GM19328 (cell line): Measurements from ENCODE around the gene SENP2.

ENCODE experiments used
- ATAC-seq: cut with Tn5 transposase; IDR thresholded peaks from one replicate; pipeline ENCODE4 v1.9.1; 2021; ENCODE audit warnings: mild to moderate bottlenecking, moderate library complexity; ENCODE audit not compliant: unreplicated experiment

The SENP2 gene

GRCh38 chr3:185667574-185667973 lies 81.5 kb downstream of the SENP2 start:
- ATAC-seq = no peak

GRCh38 chr3:185677146-185677829 lies 91.2 kb downstream of the SENP2 start:
- ATAC-seq = no peak

- no peak for ATAC-seq
Measured at GRCh38 chr3:185678027-185678426, 91.9 kb downstream of the SENP2 start.

GRCh38 chr3:185680231-185680630 lies 94.1 kb downstream of the SENP2 start:
- no peak for ATAC-seq
